ENCODE measurements around the gene RBM23. TPM values are rescaled to one million over a fixed set of nuclear protein-coding genes. Genes with fewer than 3 reads are reported as not detected.
"Not testable (repeated sequence)": the region's sequence is repeated elsewhere in the genome, so short reads cannot be mapped to it uniquely, and the experiment has no call there.

Gene RBM23
- polyA plus RNA-seq, 1 donor (not counting 4 experiments of a cell fraction or from before 2014, with no cell fraction given) = 50.8 TPM

- Histone ChIP-seq H3K4me3 (ENCODE audit: control insufficient read depth in 2 of 3, extremely low read depth in 1 of 3, insufficient read depth in 2 of 3, low read depth in 1 of 3, low read length in 3 of 3) (no peak overlapping the region), H3K79me2 (ENCODE audit: control insufficient read depth, insufficient read depth, low read length) (no peaks in the 10 kb centered on the region), H3K9ac (ENCODE audit: control insufficient read depth, extremely low read depth, insufficient read depth, low read length) (no peak overlapping the region), H3K27ac (ENCODE audit: control insufficient read depth, insufficient read depth, low read length) (no peak overlapping the region), H3K9me1 (ENCODE audit: control insufficient read depth, extremely low read depth, insufficient read depth, low read length) (no peaks in the 10 kb centered on the region), H3K4me1 (ENCODE audit: control insufficient read depth, extremely low read depth, insufficient read depth, low read length) (no peaks in the 10 kb centered on the region), H2AFZ (ENCODE audit: control insufficient read depth, low read length) (no peak overlapping the region), H3K4me2 (ENCODE audit: control insufficient read depth, extremely low read depth, insufficient read depth, low read depth, low read length) (no peak overlapping the region), H4K20me1 (ENCODE audit: control insufficient read depth, extremely low read depth, insufficient read depth, low read length) (no peaks in the 10 kb centered on the region), H3K36me3 (ENCODE audit: control insufficient read depth in 2 of 2, extremely low read depth in 1 of 2, insufficient read depth in 2 of 2, low read length in 2 of 2) (no peaks in the 10 kb centered on the region), H3K9me3 (ENCODE audit: control insufficient read depth, low read depth, low read length) (peaks cover 2% of the 10 kb centered on the region), H3K27me3 (ENCODE audit: control insufficient read depth, extremely low read depth, insufficient read depth, low read length) (no peaks in the 10 kb centered on the region)
- DNase-seq (ENCODE audit: low read depth, low spot score) (no peak), FAIRE-seq (no peak)
- TF ChIP-seq CTCF (optimal IDR thresholded peaks at IDR 0.05 in 1 of 3, IDR thresholded peaks at IDR 0.05 in 1 of 3, conservative IDR thresholded peaks at IDR 0.05 in 1 of 3; ENCODE audit: extremely low read depth in 1 of 3, insufficient read depth in 2 of 3, low read length in 3 of 3) (no peak), EZH2 (IDR thresholded peaks at IDR 0.05; ENCODE audit: low read length) (no peak)
- dilution Hi-C loops (cut with MboI; ENCODE audit: extremely low pct_ligation_motif_present, low sequenced_read_pairs) = no loop called here
Measured at GRCh38 chr14:22861651-22862050, 57.3 kb downstream of the RBM23 start.

- dilution Hi-C loops (cut with MboI; ENCODE audit: extremely low pct_ligation_motif_present, low sequenced_read_pairs); FAIRE-seq: not testable (repeated sequence)
Measured at GRCh38 chr14:22860377-22860776, 58.6 kb downstream of the RBM23 start.

GRCh38 chr14:22856428-22856827, 62.5 kb downstream of the RBM23 start:
- Histone ChIP-seq H3K9ac (ENCODE audit: control insufficient read depth, extremely low read depth, insufficient read depth, low read length) (no peak overlapping the region), H3K4me2 (ENCODE audit: control insufficient read depth, extremely low read depth, insufficient read depth, low read depth, low read length) (no peak overlapping the region), H3K27ac (ENCODE audit: control insufficient read depth, insufficient read depth, low read length) (no peak overlapping the region), H4K20me1 (ENCODE audit: control insufficient read depth, extremely low read depth, insufficient read depth, low read length) (no peaks in the 10 kb centered on the region), H3K9me1 (ENCODE audit: control insufficient read depth, extremely low read depth, insufficient read depth, low read length) (no peaks in the 10 kb centered on the region), H3K4me3 (ENCODE audit: control insufficient read depth in 2 of 3, extremely low read depth in 1 of 3, insufficient read depth in 2 of 3, low read depth in 1 of 3, low read length in 3 of 3) (no peak overlapping the region), H3K9me3 (ENCODE audit: control insufficient read depth, low read depth, low read length) (no peaks in the 10 kb centered on the region), H3K79me2 (ENCODE audit: control insufficient read depth, insufficient read depth, low read length) (no peaks in the 10 kb centered on the region), H3K4me1 (ENCODE audit: control insufficient read depth, extremely low read depth, insufficient read depth, low read length) (peaks cover 20% of the 10 kb centered on the region), H2AFZ (ENCODE audit: control insufficient read depth, low read length) (no peak overlapping the region), H3K27me3 (ENCODE audit: control insufficient read depth, extremely low read depth, insufficient read depth, low read length) (no peaks in the 10 kb centered on the region), H3K36me3 (ENCODE audit: control insufficient read depth in 2 of 2, extremely low read depth in 1 of 2, insufficient read depth in 2 of 2, low read length in 2 of 2) (no peaks in the 10 kb centered on the region)
- FAIRE-seq (no peak), DNase-seq (ENCODE audit: low read depth, low spot score) (no peak)
- dilution Hi-C loops (cut with MboI; ENCODE audit: extremely low pct_ligation_motif_present, low sequenced_read_pairs) = no loop called here
- TF ChIP-seq EZH2 (IDR thresholded peaks at IDR 0.05; ENCODE audit: low read length) (no peak), CTCF (optimal IDR thresholded peaks at IDR 0.05 in 1 of 3, IDR thresholded peaks at IDR 0.05 in 1 of 3, conservative IDR thresholded peaks at IDR 0.05 in 1 of 3; ENCODE audit: extremely low read depth in 1 of 3, insufficient read depth in 2 of 3, low read length in 3 of 3) (no peak)

More at GRCh38 chr14:22860377-22860776, 58.6 kb downstream of the RBM23 start:
- not testable (repeated sequence) for H3K27me3 ChIP-seq (ENCODE audit: control insufficient read depth, extremely low read depth, insufficient read depth, low read length); H3K4me1 ChIP-seq (ENCODE audit: control insufficient read depth, extremely low read depth, insufficient read depth, low read length); H3K9me1 ChIP-seq (ENCODE audit: control insufficient read depth, extremely low read depth, insufficient read depth, low read length); H3K9ac ChIP-seq (ENCODE audit: control insufficient read depth, extremely low read depth, insufficient read depth, low read length); H2AFZ ChIP-seq (ENCODE audit: control insufficient read depth, low read length); H3K4me2 ChIP-seq (ENCODE audit: control insufficient read depth, extremely low read depth, insufficient read depth, low read depth, low read length); H3K79me2 ChIP-seq (ENCODE audit: control insufficient read depth, insufficient read depth, low read length); H3K27ac ChIP-seq (ENCODE audit: control insufficient read depth, insufficient read depth, low read length); H3K9me3 ChIP-seq (ENCODE audit: control insufficient read depth, low read depth, low read length); H4K20me1 ChIP-seq (ENCODE audit: control insufficient read depth, extremely low read depth, insufficient read depth, low read length); H3K4me3 ChIP-seq (ENCODE audit: control insufficient read depth in 2 of 3, extremely low read depth in 1 of 3, insufficient read depth in 2 of 3, low read depth in 1 of 3, low read length in 3 of 3); H3K36me3 ChIP-seq (ENCODE audit: control insufficient read depth in 2 of 2, extremely low read depth in 1 of 2, insufficient read depth in 2 of 2, low read length in 2 of 2); DNase-seq (ENCODE audit: low read depth, low spot score)
